Subcutaneous adipose tissue (tissue), 4 donors: Measurements from ENCODE around the gene LIMS2. TPM values are rescaled to one million over a fixed set of nuclear protein-coding genes. Genes with fewer than 3 reads are reported as not detected.

Experiments
- CTCF ChIP-seq: fragments of 450-650 bp; IDR thresholded peaks from one replicate; pipeline ENCODE4 v1.5.1; 2016; ENCODE audit warnings: low read depth, mild to moderate bottlenecking, control low read depth, antibody characterized with exemption, moderate library complexity
- total RNA-seq, 4 donors: library from RNA; depleted of rRNA; stranded (reverse); fragments of >200 nt; gene quantifications; one replicate each; pipeline ENCODE4 v1.1.0, GENCODE V29; 2016

Gene LIMS2
- total RNA-seq, 4 donors from 2014 or later, result 8.5 to 81.8 (median 26.5) TPM

GRCh38 chr2:127618551-127619202, 56.7 kb downstream of the LIMS2 start:
- no peak for TF ChIP-seq CTCF

GRCh38 chr2:127615511-127616166, 59.7 kb downstream of the LIMS2 start:
- no peak for TF ChIP-seq CTCF

- no peak for TF ChIP-seq CTCF
Measured at GRCh38 chr2:127614731-127615130, 60.6 kb downstream of the LIMS2 start.

- TF ChIP-seq CTCF, result no peak
Measured at GRCh38 chr2:127614246-127614645, 61.1 kb downstream of the LIMS2 start.

GRCh38 chr2:127612111-127612822, 63.1 kb downstream of the LIMS2 start:
- TF ChIP-seq CTCF, result no peak

GRCh38 chr2:127611076-127611925, 64.0 kb downstream of the LIMS2 start:
- TF ChIP-seq CTCF, result no peak
